T-helper 2 cell treated with Interferon-gamma antibody and Interleukin-4, amounts not matched to agents 100 ng/mL and 5 ng/mL, for 36 hours (primary cell): ENCODE measurements around the gene RNF213. TPM values are rescaled to one million over a fixed set of nuclear protein-coding genes. Genes with fewer than 3 reads are reported as not detected.

Source experiments
- intact Hi-C: fragments of 100-400 bp; cut with micrococcal nuclease; formaldehyde crosslinking; loops from one replicate; pipeline ENCODE4 v1.15.1; 2023
- total RNA-seq: library from RNA; stranded (reverse); gene quantifications from 2 replicates; pipeline ENCODE4 v1.2.3, GENCODE V29; 2022

The RNF213 gene
- total RNA-seq, 1 donor from 2014 or later: 605 TPM

DNA sequence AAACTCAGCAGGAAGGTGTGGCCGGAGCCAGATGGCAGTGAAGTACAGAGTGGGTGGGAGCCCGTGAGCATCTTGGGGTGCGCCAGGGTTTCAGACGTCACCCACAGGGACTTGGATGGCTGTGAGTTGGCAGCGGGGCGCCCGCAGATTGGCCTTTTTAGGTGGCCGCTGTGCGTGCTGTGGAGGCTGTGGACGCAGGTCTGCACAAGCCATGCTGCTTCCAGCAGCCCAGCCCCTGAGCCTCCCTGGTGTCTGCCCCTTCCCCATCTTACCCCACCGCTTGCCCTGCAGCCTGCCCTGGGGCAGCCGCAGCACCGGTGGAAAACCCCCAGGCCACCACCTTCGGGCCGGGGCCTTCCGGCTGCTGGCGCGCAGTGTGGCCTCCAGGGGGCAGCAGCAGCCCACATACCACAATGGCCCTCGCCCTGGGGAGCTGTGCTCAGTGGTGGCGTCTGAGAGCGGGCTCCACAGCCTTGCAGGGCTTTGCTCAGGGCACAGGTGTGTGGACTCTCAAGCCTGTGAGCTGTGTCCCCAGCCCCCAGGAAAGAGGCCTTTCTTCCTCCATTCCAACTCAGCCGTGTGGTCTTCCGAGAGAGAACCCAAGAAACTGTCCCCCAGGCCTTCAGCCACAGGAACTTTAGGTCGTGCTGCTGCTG lies 166.1 kb downstream of the RNF213 start:
- intact Hi-C loops: loop anchor here (1.0 to 10.0 kb wide), 3 partner anchors 148 to 555 kb away; no protein-coding TSS in a partner anchor

DNA sequence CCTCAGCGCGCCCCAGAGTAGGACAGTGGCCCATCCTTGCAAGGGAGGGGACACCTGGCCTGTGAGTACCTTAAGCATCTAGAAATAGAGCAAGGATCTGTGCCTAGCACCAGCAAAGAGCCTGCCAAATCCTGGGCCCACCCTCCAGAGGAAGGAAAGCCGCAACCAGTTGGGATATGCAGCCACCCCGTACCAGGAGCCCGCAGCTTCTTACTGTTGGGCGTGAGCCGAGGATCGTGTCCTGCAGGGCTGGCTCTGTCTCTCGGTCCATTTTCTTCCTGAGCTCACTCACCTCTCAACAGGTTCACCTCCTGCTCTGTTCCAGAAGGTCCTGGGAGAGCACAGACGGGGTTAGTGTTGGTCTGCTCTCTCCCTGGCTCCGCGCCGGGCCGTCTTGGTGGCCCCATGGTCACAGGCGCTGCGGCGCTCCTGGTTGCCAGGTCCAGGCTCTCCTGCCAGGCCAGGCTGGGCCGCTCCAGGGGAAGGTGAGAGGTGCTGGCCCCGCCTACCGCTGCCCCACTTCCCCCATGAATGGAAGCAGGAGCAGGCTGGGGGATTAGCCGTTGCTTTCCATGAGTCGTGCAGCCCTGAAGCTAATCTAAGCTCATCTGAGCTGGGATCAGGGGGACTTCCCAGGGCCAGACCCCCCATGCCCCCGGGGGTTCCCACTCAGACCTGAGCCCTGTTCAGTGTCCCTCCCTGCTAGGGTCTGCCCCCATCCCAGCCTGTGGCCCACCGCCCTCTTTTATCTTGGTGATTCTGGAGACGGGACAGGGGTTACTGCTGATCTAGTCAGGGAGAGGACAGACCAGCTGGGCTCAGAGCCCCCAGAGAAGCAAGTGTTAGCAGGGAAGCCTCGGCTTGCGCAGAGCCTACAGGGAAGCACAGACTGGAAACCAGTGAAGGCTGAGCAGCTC lies 167.0 kb downstream of the RNF213 start:
- intact Hi-C loops: loop anchor here (1.0 to 10.0 kb wide), 3 partner anchors 147 to 554 kb away; no protein-coding TSS in a partner anchor

DNA sequence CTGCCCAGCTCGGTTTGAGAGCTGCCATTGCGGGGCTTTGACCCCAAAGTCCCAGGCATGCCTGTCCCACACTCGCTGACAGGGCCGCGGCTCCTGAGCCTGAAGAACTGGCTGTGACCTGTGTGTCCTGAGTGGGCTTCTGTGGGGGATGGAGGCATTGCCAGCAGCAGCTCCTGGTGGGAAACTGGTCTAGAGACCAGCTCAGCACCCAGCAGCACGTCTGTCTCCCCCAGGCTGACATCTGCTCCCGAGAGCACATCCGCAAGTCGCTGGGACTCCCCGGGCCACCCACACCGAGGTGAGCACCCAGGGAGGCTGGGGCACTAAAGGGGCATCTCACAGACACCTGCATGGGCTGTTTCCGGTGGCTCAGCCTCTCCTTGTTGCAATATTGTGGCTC lies 167.7 kb downstream of the RNF213 start:
- intact Hi-C loops: loop anchor here (10.0 kb wide), 1 partner anchor 146 kb away; no protein-coding TSS in a partner anchor

DNA sequence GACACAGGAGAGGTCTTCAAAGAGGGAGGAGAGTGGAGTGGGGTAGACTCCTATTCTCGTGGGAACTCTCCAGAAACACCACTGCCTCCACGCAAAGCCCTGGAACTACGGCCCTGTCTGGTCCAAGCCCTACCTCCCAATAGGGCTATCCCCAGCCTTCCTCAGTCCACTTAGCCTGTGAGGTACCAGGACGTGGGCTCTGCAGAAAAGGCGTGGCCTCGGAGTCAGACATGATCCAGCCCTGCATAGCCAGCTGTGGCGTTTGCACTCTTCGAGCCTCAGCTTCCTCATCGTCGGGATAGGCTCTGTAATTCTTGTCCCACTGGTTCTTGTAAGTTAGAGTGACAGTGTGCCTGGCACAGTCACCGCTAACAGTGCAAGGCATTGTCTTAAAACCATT lies 168.1 kb downstream of the RNF213 start:
- intact Hi-C loops: loop anchor here (10.0 kb wide), 1 partner anchor 146 kb away; no protein-coding TSS in a partner anchor

DNA sequence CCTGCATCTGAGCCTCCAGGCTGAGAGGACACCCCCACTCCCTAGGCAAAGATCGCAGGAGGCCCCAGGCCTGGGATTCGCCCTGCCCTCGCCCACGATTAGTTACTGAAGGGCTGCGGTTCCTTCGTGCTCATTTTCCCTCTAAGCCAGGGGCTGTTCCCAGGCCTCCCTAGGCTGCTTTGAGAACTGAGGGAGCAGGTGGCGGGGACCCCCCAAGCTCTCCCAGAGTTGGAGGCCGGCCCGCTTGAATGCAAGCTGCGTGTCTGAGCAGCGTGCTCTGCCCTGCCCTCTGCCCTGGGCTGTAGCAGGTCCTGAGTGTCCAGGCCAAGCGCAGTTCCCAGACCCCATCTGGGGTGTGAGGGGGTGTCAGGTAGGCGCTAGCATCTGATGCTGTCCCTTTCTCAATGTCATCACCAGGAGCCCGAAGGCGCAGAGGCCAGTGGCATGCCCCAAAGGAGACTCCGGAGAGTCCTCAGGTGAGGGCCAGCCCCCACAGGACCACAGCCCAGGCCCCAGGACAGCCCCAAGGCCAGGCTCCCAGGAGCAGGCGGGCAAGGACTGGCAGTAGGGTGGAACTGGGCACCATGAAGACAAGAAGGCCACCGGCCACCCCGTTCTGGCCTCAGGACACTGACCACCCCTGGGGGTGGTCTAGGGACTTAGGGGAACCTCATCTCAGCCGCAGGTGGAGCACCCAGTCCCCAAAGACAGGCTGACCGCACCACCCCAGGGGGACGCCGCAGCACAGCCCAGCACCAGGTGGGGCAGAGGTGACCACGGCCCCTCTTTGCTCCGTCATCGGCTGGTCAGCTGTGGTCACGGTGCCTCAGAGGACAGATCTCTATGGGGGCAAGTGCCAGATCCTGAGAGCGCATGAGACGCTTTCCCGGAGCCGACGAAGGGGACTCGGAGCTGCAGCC lies 169.0 kb downstream of the RNF213 start:
- intact Hi-C loops: loop anchor here (10.0 kb wide), 1 partner anchor 145 kb away; no protein-coding TSS in a partner anchor

DNA sequence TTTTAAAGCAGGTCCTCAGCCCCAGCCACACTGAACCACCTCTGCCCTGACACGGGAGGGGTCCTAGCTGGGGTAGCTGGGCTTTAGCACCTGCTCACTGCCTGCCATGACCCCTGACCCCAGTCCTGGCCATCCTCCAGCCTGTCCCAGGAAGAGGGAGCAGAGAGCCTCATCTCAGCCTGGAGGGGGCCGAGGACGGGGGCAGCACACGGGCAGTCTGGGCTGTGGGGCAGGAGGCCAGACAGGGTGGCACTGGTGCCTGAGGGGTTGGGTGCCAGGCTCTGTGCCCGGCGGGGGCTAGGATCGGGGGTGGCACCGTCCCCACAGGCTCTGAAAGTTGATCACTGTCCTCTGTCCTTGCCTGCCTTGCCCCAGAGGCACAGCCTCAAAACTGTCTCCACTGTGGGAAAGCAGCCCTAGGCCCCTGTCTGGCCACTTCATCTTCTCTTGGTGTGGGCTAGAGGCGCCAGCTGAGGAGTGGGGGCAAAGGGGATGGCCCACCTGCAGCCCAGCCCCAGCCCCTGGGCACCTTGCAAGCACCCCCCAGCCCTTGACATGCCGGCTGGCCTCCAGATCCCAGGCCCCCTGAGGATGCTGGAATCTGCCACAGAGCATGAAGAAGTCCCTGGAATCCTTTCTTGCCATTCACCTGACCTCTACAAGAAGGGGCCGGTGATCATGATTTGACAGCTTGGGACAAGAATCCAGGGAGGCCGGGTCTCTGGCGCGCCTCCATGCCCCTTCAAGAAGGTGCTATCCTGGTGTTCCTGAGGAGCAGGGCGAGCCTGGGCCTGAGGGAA lies 170.0 kb downstream of the RNF213 start:
- intact Hi-C loops: no loop called here

DNA sequence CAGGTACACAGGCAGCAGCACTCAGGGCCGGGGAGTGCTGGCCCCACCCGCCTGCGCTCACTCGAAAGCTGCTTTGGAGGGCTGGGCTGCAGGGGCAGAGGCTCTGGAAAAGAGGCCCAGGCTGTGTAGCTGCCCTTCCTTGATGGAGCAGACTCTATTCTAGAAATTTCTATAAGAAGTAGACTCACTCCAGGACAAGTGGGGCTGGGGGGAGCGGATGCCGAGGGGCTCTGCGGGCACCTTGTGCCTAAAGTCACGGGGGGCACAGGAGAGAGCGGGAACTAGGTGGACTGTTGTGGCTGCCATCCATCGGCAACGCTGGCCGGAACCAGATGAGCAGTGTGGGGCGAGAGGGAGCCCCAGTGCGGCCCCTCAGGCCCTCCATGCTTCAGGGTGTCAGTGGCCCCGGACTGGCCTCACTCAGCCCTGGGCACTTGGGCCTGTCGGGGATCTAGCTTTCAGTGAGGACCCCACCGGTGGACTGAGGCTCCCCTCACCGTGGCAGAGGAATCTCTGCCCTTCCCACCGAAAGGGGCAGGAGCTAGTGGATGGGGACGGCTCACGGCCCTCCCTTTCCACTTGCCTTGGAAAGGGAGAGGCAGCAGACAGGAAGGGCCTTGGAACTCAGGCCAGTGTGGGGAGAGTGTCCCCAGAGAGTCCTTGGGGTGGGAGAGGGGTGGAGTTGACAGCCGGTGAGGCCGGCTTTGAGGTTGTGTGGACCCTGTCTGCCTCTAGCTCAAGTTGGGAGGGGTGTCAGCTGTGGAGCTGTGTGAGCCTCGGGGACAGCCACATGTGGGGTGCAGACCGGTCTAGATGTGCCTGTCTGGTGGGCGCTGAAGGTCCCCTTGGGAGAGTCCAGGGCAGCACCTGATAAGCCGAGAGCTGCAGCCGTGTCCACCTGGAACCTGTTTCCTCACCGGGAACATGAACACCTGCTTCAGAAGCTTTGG lies 170.9 kb downstream of the RNF213 start:
- intact Hi-C loops: no loop called here

DNA sequence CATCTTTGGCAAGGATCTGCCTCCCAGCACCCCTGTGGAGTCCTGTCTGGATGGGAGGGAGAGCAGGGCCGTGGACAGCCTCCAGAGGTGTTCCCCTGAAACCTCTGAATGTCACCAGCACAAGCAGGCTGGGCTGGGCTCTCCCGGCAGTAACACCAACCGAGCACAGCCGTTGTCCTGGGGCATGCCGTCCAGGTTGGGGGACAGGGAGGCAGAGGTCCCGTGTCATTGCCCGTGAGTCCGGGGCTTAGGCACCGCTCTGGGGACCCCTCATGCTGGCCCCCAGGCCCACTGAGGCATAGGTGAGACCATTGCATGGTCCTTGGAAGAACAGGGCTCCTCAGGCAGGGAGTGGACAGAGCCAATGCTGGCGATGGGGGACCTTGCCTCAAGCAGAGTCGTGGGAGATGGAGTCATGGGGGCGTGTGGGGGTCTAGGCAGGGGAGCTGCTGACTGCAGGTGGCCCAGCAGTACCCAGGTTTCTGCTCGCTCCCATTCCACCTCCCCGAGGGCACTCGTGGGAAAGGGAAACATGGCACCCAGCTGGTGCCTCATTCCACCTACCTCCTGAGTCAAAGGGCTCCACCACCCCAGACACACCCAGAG lies 171.8 kb downstream of the RNF213 start:
- intact Hi-C loops: no loop called here

DNA sequence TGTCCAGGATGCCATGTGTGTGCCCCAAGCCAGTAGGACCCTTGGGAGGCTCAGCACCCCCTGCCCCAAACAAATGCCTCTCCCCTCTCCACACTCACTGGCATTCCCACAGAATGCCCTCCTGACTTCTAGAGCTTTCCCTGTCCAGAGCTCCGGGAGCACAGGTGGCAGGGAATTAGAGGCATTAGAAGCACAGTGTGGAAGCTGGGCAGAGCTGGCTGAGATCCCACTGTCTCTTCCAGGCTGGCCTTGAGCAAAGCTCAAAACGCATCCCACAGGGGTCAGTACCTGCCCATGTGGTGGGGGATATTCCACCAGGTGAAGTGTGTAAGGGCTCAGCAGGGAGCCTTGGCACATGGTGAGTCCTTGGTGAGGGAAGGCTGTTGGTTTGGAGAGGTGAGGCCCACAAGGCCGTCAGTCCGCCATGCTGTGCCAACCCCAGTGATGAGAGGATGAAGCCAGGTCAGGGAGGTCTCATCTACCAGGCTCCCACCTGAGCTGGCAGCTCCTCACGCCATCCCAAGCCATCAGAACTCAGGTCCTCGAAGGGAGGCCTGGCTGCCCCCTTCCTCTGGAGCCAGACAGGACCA lies 172.4 kb downstream of the RNF213 start:
- intact Hi-C loops: no loop called here

DNA sequence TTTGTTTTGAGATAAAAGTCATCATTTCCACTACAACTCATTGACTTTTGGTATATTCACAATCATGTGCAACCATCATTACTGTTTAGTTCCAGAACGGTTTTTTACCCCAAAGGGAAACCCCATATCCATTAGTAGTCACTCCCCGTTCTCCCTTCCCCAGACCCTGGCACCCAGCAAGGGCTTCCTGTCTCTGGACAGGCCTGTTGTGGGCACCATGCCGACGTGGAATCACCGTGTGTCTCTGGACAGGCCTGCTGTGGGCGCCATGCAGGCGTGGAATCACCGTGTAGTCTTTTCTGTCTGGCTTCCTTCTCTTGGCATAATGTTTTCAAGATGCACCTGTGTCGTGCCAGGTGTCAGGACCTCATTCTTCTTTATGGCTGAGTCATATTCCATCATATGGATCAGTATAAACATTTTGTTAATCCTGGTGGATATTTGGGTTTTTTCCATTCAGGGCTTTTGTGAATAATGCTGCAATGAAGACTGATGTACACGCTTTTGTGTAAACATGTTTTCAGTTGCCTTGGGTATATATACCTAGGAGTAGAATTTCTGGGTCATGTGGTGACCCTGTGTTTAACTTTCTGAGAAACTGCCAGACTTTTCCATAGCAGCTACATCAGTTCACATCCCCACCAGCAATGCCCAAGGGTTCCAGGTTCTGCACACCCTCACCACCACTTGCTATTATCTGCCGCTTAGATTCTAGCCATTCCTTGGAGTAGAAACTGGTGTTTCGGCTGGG lies 173.4 kb downstream of the RNF213 start:
- intact Hi-C loops: no loop called here

DNA sequence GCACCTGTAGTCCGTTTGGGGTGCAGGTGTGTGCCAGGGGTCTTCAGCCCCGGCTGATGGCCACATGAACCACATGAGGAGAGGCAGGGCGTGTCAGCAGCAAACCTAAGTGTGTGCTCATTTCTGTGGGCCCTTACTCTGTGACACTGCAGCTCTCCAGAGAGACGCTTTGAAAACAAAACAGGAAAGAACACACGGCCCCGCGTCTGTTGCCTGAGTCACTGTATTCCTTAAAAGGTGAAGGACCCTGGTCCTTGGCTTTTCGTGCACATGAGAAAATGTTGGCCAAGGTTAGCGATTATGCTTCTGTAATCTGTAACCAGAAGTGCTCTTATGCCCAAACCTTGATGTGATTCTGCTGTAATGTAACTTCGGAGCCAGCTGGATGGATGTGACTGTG lies 176.9 kb downstream of the RNF213 start:
- intact Hi-C loops: no loop called here

DNA sequence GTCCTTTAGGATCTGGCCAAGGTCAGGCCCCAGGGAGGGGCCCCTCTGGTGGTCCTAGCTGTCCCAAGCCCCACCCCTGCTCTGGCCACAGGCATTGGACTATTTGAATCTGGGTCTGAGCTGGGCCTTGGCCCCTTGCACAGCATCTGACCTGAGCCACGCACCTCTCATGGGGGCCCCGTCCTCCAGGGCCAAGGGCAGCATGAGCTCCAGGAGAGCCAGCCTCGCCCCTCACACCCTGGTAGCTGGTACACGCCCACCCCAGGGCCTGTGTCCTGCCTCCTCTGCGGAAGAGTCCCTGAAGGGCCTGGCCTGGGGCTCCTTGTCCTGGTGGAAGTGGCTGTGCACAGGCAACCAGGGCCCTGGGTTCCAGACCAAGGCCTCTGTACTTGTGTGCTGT lies 178.2 kb downstream of the RNF213 start:
- intact Hi-C loops: no loop called here

DNA sequence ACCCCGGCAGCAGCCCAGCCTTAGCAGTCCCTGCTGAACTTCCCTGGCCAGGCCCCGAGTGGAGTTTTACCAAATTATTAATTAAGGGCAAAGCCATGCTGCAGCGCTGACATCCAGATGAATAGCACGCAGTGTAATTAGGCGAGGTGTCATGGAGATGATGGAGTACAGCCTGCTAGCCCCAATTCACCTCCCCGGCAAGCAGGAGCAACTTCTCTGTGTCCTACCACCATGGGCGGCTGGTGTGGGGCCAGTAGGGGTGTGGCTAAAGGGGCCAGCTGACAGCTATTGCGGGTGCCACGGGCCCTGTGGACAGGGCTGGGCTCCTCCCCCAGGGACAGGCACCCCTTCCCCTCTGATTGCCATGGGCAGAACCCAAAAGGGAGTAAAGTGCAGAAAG lies 178.8 kb downstream of the RNF213 start:
- intact Hi-C loops: no loop called here

DNA sequence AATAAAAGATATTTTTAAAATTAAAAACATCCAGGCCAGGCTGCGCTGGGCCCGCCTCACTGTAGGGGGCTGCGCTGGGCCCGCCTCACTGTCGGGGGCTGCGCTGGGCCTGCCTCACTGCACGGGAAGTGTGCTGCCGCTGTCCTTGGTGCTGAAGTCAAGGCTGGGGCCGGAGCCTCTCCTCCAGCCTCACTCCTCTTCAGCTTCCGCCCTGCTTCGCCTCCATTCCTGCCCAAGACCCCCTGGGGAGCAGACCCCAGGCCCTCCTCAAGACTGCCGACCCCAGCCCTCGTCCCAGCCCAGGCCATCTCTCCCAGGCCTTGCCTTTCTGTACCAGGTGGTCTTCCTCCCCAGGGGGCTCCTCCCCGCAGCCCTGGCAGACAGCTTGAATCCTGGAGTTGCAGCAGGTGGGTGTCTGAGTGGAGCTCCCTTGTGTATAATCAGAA lies 180.5 kb downstream of the RNF213 start:
- intact Hi-C loops: no loop called here

DNA sequence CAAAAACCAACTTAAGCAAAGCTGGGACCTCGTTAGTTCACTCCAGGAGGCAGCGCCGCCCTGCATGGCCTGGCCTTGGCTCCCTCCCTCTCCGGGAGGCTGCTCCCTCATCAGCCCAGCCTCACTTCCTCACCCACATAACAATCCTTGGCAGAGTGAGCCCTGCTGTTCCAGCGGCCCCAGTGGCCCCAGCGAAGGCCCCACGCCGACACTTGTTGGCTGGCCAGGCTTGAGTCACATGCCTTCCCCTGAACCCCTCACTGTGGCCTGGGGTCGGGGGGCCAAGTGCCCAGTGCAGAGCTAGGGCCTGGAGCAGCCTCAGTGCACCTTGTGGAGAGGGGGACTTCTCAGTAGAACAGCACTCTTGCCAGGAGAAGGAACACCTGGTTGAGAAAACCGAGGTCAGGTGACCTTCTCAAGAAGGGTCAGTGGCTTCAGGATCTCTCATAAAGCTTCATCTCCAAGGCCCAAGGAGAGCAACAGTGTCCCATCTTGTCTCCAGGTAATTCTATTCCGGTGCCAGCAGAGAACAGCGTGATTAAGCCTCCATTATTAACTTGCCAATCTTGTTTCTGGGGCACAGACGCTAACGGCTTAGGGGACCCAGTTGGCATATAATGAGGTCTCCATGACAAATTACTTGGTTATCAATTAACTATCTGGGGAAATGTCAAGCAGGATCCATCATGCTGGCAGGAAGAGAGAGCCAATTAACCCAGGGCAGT lies 181.1 kb downstream of the RNF213 start:
- intact Hi-C loops: no loop called here

DNA sequence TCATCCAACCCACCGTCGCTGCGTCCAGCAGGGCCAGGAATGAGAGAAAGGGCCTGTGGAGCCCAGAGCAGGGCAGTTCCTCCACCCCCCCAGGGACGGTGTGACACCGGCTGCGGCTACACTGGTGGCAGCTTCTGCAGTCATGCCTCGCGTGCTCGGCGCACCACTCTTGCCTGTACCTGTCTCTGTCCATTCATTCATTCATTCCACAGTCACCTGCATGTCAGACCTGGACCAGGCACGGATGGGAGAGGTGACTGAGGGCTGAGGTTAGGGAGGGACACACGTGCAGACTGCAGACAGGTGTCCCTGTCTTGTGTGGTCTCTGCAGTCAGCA lies 181.6 kb downstream of the RNF213 start:
- intact Hi-C loops: no loop called here

DNA sequence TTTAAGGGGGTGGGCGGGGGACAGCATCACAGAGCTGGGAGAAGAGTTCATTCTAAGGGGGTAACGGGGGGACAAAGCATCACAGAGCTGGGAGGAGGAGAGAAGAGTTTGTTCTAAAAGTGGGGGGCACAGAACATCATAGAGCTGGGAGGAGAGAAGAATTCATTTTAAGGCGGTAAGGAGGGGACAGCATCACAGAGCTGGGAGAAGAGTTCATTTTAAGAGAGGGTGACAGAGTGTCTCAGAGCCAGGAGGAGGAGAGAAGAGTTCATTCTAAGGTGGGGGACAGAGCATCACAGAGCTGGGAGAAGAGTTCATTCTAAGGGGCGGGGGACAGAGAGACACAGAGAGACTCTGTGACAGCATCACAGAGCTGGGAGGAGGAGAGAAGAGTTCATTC lies 182.1 kb downstream of the RNF213 start:
- intact Hi-C loops: no loop called here
